MG63 (cell line): ENCODE data around the gene CCDC171. TPM values are rescaled to one million over a fixed set of nuclear protein-coding genes. Genes with fewer than 3 reads are reported as not detected.
"Not testable (repeated sequence)": the region's sequence is repeated elsewhere in the genome, so short reads cannot be mapped to it uniquely, and the experiment has no call there.

Experiments used
- DNase-seq: peaks from one replicate; pipeline ENCODE4 v3.0.0-alpha.2; 2020
- H3K27me3 ChIP-seq: fragments of 250-450 bp; sonication (Bioruptor Pico); 2 replicates; pipeline ENCODE4 v1.5.1; 2020; ENCODE audit warnings: mild to moderate bottlenecking, moderate library complexity
- H3K36me3 ChIP-seq: fragments of 250-450 bp; sonication (Bioruptor Pico); 2 replicates; pipeline ENCODE4 v1.5.1; 2020; ENCODE audit warnings: mild to moderate bottlenecking, moderate library complexity
- H3K4me3 ChIP-seq: fragments of 250-450 bp; sonication (Bioruptor Pico); 2 replicates; pipeline ENCODE4 v1.5.1; 2020; ENCODE audit warnings: mild to moderate bottlenecking, moderate library complexity
- H3K9me3 ChIP-seq: fragments of 250-450 bp; sonication (Bioruptor Pico); 2 replicates; pipeline ENCODE4 v1.5.1; 2020; ENCODE audit warnings: mild to moderate bottlenecking, moderate library complexity
- total RNA-seq: library from RNA; depleted of rRNA; stranded (reverse); fragments of >200 nt; shearing (Covaris generic); gene quantifications from 2 replicates; pipeline ENCODE4 v1.2.3, GENCODE V29; 2014; ENCODE audit warnings: low replicate concordance

CCDC171 gene
- total RNA-seq, 1 experiment from 2014 or later = 6.6 TPM

- no peaks in the 10 kb centered on the region for H3K9me3 ChIP-seq
- H3K4me3 ChIP-seq = no peak overlapping the region
- no peaks in the 10 kb centered on the region for H3K36me3 ChIP-seq
- no peaks in the 10 kb centered on the region for H3K27me3 ChIP-seq
- DNase-seq = no peak
Observed at GRCh38 chr9:15618540-15619331, 65.9 kb downstream of the CCDC171 start.

GRCh38 chr9:15622318-15622971 is 69.6 kb downstream of the CCDC171 start:
- H3K27me3 ChIP-seq = no peaks in the 10 kb centered on the region
- DNase-seq = no peak
- no peaks in the 10 kb centered on the region for H3K36me3 ChIP-seq
- H3K9me3 ChIP-seq = no peaks in the 10 kb centered on the region
- no peak overlapping the region for H3K4me3 ChIP-seq

- DNase-seq = no peak
- H3K36me3 ChIP-seq = no peaks in the 10 kb centered on the region
- no peaks in the 10 kb centered on the region for H3K27me3 ChIP-seq
- H3K9me3 ChIP-seq = peaks cover 10% of the 10 kb centered on the region
- no peak overlapping the region for H3K4me3 ChIP-seq
Observed at GRCh38 chr9:15635752-15636151, 82.9 kb downstream of the CCDC171 start.

- Histone ChIP-seq H3K36me3 (no peaks in the 10 kb centered on the region), H3K27me3 (no peaks in the 10 kb centered on the region), H3K9me3 (peaks cover 7% of the 10 kb centered on the region), H3K4me3 (no peak overlapping the region)
- no peak for DNase-seq
Observed at GRCh38 chr9:15640121-15640520, 87.3 kb downstream of the CCDC171 start.

- Histone ChIP-seq H3K27me3 (no peaks in the 10 kb centered on the region), H3K36me3 (no peaks in the 10 kb centered on the region), H3K9me3 (peaks cover 17% of the 10 kb centered on the region), H3K4me3 (no peak overlapping the region)
- no peak for DNase-seq
Observed at GRCh38 chr9:15641291-15641690, 88.4 kb downstream of the CCDC171 start.

GRCh38 chr9:15642369-15642962 is 89.6 kb downstream of the CCDC171 start:
- peaks cover 20% of the 10 kb centered on the region for H3K9me3 ChIP-seq
- no peaks in the 10 kb centered on the region for H3K27me3 ChIP-seq
- no peaks in the 10 kb centered on the region for H3K36me3 ChIP-seq
- DNase-seq = no peak
- no peak overlapping the region for H3K4me3 ChIP-seq

GRCh38 chr9:15670246-15670645 is 117.4 kb downstream of the CCDC171 start:
- no peaks in the 10 kb centered on the region for H3K36me3 ChIP-seq
- H3K9me3 ChIP-seq = peaks cover 14% of the 10 kb centered on the region
- no peak for DNase-seq
- no peak overlapping the region for H3K4me3 ChIP-seq
- no peaks in the 10 kb centered on the region for H3K27me3 ChIP-seq

- Histone ChIP-seq H3K4me3 (no peak overlapping the region), H3K36me3 (no peaks in the 10 kb centered on the region), H3K9me3 (peaks cover 14% of the 10 kb centered on the region), H3K27me3 (no peaks in the 10 kb centered on the region)
- no peak for DNase-seq
Observed at GRCh38 chr9:15670894-15671293, 118.1 kb downstream of the CCDC171 start.

- Histone ChIP-seq H3K9me3 (peaks cover 11% of the 10 kb centered on the region), H3K36me3 (no peaks in the 10 kb centered on the region), H3K27me3 (no peaks in the 10 kb centered on the region), H3K4me3 (no peak overlapping the region)
- DNase-seq = no peak
Observed at GRCh38 chr9:15693701-15694100, 140.9 kb downstream of the CCDC171 start.

- Histone ChIP-seq H3K9me3 (peaks cover 10% of the 10 kb centered on the region), H3K36me3 (no peaks in the 10 kb centered on the region), H3K27me3 (no peaks in the 10 kb centered on the region), H3K4me3 (no peak overlapping the region)
- DNase-seq = peak; percentile 90
Observed at GRCh38 chr9:15696979-15697378, 144.1 kb downstream of the CCDC171 start.

GRCh38 chr9:15697446-15697851 is 144.6 kb downstream of the CCDC171 start:
- Histone ChIP-seq H3K4me3 (no peak overlapping the region), H3K9me3 (peaks cover 15% of the 10 kb centered on the region), H3K27me3 (no peaks in the 10 kb centered on the region), H3K36me3 (no peaks in the 10 kb centered on the region)
- DNase-seq = peak; percentile 99

GRCh38 chr9:15699876-15700559 is 147.2 kb downstream of the CCDC171 start:
- not testable (repeated sequence) for DNase-seq, H3K36me3 ChIP-seq, H3K4me3 ChIP-seq, H3K27me3 ChIP-seq
- H3K9me3 ChIP-seq = peaks cover 16% of the 10 kb centered on the region

- Histone ChIP-seq H3K36me3 (no peaks in the 10 kb centered on the region), H3K4me3 (no peak overlapping the region), H3K27me3 (no peaks in the 10 kb centered on the region), H3K9me3 (peaks cover 25% of the 10 kb centered on the region)
- no peak for DNase-seq
Observed at GRCh38 chr9:15707000-15707399, 154.2 kb downstream of the CCDC171 start.

GRCh38 chr9:15711531-15711930 is 158.7 kb downstream of the CCDC171 start:
- Histone ChIP-seq H3K9me3 (peaks cover 19% of the 10 kb centered on the region), H3K36me3 (no peaks in the 10 kb centered on the region), H3K4me3 (no peak overlapping the region), H3K27me3 (no peaks in the 10 kb centered on the region)
- DNase-seq = no peak

GRCh38 chr9:15711931-15712330 is 159.1 kb downstream of the CCDC171 start:
- H3K9me3 ChIP-seq = peaks cover 19% of the 10 kb centered on the region
- no peaks in the 10 kb centered on the region for H3K36me3 ChIP-seq
- no peak for DNase-seq
- H3K27me3 ChIP-seq = no peaks in the 10 kb centered on the region
- H3K4me3 ChIP-seq = no peak overlapping the region

GRCh38 chr9:15714746-15715145 is 161.9 kb downstream of the CCDC171 start:
- H3K36me3 ChIP-seq = no peaks in the 10 kb centered on the region
- H3K4me3 ChIP-seq = no peak overlapping the region
- no peaks in the 10 kb centered on the region for H3K9me3 ChIP-seq
- DNase-seq = no peak
- H3K27me3 ChIP-seq = no peaks in the 10 kb centered on the region

- Histone ChIP-seq H3K36me3 (no peaks in the 10 kb centered on the region), H3K27me3 (no peaks in the 10 kb centered on the region), H3K4me3 (no peak overlapping the region), H3K9me3 (no peaks in the 10 kb centered on the region)
- no peak for DNase-seq
Observed at GRCh38 chr9:15717290-15717967, 164.6 kb downstream of the CCDC171 start.
